Left lung (tissue), 10 donors: ENCODE data around the gene KLF12. TPM values are rescaled to one million over a fixed set of nuclear protein-coding genes. Genes with fewer than 3 reads are reported as not detected.

Source experiments
- ATAC-seq: fragments of 200-7000 bp; cut with Tn5 transposase; one replicate; pipeline ENCODE4 v1.9.1; 2020; ENCODE audit warnings: moderate library complexity
- DNase-seq, 4 donors: peaks; one replicate each; pipeline ENCODE4 v3.0.0-alpha.2; 2013 to 2020
- H3K27ac ChIP-seq, 2 donors: fragments of 200-600 bp; sonication (generic) in 1 of 2; one replicate each; pipeline versions ENCODE4 v1.5.0 to v1.8.0; 2020 to 2021
- H3K27me3 ChIP-seq, 2 donors: fragments of 200-600 bp; sonication (generic) in 1 of 2; one replicate each; pipeline versions ENCODE4 v1.5.0 to v1.8.0; 2020 to 2021
- H3K36me3 ChIP-seq, 2 donors: fragments of 200-600 bp; sonication (generic) in 1 of 2; one replicate each; pipeline versions ENCODE4 v1.5.0 to v1.8.0; 2020 to 2021
- H3K4me1 ChIP-seq, 2 donors: fragments of 200-600 bp; one replicate each; pipeline ENCODE4 v1.8.0; 2021
- H3K4me3 ChIP-seq, 2 donors: fragments of 200-600 bp; sonication (generic) in 1 of 2; one replicate each; pipeline versions ENCODE4 v1.5.0 to v1.8.0; 2020 to 2021; ENCODE audit warnings: mild to moderate bottlenecking in 1 of 2
- H3K9me3 ChIP-seq, 2 donors: fragments of 200-600 bp; sonication (generic) in 1 of 2; one replicate each; pipeline versions ENCODE4 v1.5.0 to v1.8.0; 2020 to 2021
- CTCF ChIP-seq, 2 donors: fragments of 200-600 bp; sonication (generic) in 1 of 2; IDR thresholded peaks; one replicate each; pipeline versions ENCODE4 v1.5.0 to v1.8.0; 2021; ENCODE audit warnings: antibody characterized with exemption in 2 of 2
- intact Hi-C, 2 donors: fragments of 100-400 bp; cut with DNase I; formaldehyde crosslinking; loops; one replicate each; pipeline versions ENCODE4 v1.11.2 to v1.14.2; 2022
- polyA plus RNA-seq, 6 donors: library from polyadenylated mRNA; unstranded; fragments of 120-200 nt; gene quantifications; one replicate each; pipeline ENCODE4 v1.2.1, GENCODE V29; 2013; ENCODE audit not compliant: insufficient read length in 6 of 6
- total RNA-seq, 2 donors: library from RNA; stranded (reverse); fragmentation: NEBNext Ultra II Directional; extraction: Animal tissue kit (Norgen Biotek cat#: 25700); gene quantifications; one replicate each; pipeline ENCODE4 v1.2.1, GENCODE V29; 2021
- donor health status: DM: no; HTN: yes; CAD: no.
- donor health status: DM: no; HTN: no; CAD: no.

The KLF12 gene
- total and polyA plus RNA-seq, 8 donors, result 7.8 to 27.7 (median 21.8) TPM

- no peak for TF ChIP-seq CTCF (IDR thresholded peaks at IDR 0.05)
- Histone ChIP-seq H3K27me3 (no peaks in the 10 kb centered on the region), H3K9me3 (no peaks in the 10 kb centered on the region), H3K4me1 (no peaks in the 10 kb centered on the region), H3K4me3 (no peak overlapping the region), H3K36me3 (no peaks in the 10 kb centered on the region), H3K27ac (no peak overlapping the region)
- intact Hi-C loops, result no loop called here
- DNase-seq (no peak), ATAC-seq (no peak)
Observed at GRCh38 chr13:74158571-74159352, 24.6 kb upstream of the KLF12 start.

GRCh38 chr13:74158028-74158427 lies 23.8 kb upstream of the KLF12 start:
- H3K27me3 ChIP-seq, result no peaks in the 10 kb centered on the region
- DNase-seq, result peak in 2 of 4 donors; percentile 45 to 68

GRCh38 chr13:74154981-74155380 lies 20.8 kb upstream of the KLF12 start:
- DNase-seq (no peak), ATAC-seq (no peak)
- intact Hi-C loops, result no loop called here
- Histone ChIP-seq H3K27ac (no peak overlapping the region), H3K4me3 (no peak overlapping the region), H3K9me3 (no peaks in the 10 kb centered on the region), H3K4me1 (no peaks in the 10 kb centered on the region), H3K27me3 (no peaks in the 10 kb centered on the region), H3K36me3 (no peaks in the 10 kb centered on the region)
- no peak for TF ChIP-seq CTCF (IDR thresholded peaks at IDR 0.05)

More at GRCh38 chr13:74158028-74158427, 23.8 kb upstream of the KLF12 start:
- ATAC-seq, result no peak
- Histone ChIP-seq H3K4me3 (no peak overlapping the region), H3K36me3 (no peaks in the 10 kb centered on the region), H3K27ac (no peak overlapping the region), H3K9me3 (no peaks in the 10 kb centered on the region), H3K4me1 (no peaks in the 10 kb centered on the region)
- TF ChIP-seq CTCF (IDR thresholded peaks at IDR 0.05), result no peak
- intact Hi-C loops, result no loop called here

- Histone ChIP-seq H3K27me3 (no peaks in the 10 kb centered on the region), H3K4me3 (no peak overlapping the region), H3K36me3 (no peaks in the 10 kb centered on the region), H3K4me1 (no peaks in the 10 kb centered on the region), H3K9me3 (no peaks in the 10 kb centered on the region), H3K27ac (no peak overlapping the region)
- no peak for TF ChIP-seq CTCF (IDR thresholded peaks at IDR 0.05)
- DNase-seq (no peak), ATAC-seq (no peak)
- intact Hi-C loops, result no loop called here
Observed at GRCh38 chr13:74153316-74153715, 19.1 kb upstream of the KLF12 start.

- Histone ChIP-seq H3K4me3 (no peak overlapping the region), H3K27me3 (no peaks in the 10 kb centered on the region), H3K27ac (no peak overlapping the region), H3K36me3 (no peaks in the 10 kb centered on the region), H3K4me1 (no peaks in the 10 kb centered on the region), H3K9me3 (no peaks in the 10 kb centered on the region)
- intact Hi-C loops, result no loop called here
- no peak for TF ChIP-seq CTCF (IDR thresholded peaks at IDR 0.05)
- ATAC-seq (no peak), DNase-seq (no peak)
Observed at GRCh38 chr13:74151859-74152258, 17.7 kb upstream of the KLF12 start.
